Adipocyte (in vitro differentiated cells): ENCODE results near the gene PDCD1.
"Not testable (repeated sequence)": the region's sequence is repeated elsewhere in the genome, so short reads cannot be mapped to it uniquely, and the experiment has no call there.

Experiments
- DNase-seq: peaks from one replicate; pipeline ENCODE4 v3.0.0-alpha.2; 2015; ENCODE audit warnings: low read depth
- H3K27me3 ChIP-seq: replicated peaks from 2 replicates; pipeline ENCODE4 v1.7.0; 2013; ENCODE audit warnings: mild to moderate bottlenecking, low read length, moderate library complexity; ENCODE audit not compliant: control insufficient read depth, insufficient read depth
- H3K36me3 ChIP-seq: 2 replicates; pipeline ENCODE4 v1.7.0; 2013; ENCODE audit warnings: low read length, mild to moderate bottlenecking, moderate library complexity; ENCODE audit not compliant: control insufficient read depth, insufficient read depth, severe bottlenecking
- H3K4me1 ChIP-seq: 2 replicates; pipeline ENCODE4 v1.7.0; 2013; ENCODE audit warnings: mild to moderate bottlenecking, low read length, moderate library complexity; ENCODE audit not compliant: control insufficient read depth, insufficient read depth
- H3K4me3 ChIP-seq: 2 replicates; pipeline ENCODE4 v1.7.0; 2013; ENCODE audit warnings: mild to moderate bottlenecking, low read length, moderate library complexity
- H3K9ac ChIP-seq: 2 replicates; pipeline ENCODE4 v1.7.0; 2013; ENCODE audit warnings: mild to moderate bottlenecking, low read length, moderate library complexity
- H3K9me3 ChIP-seq: 2 replicates; pipeline ENCODE4 v1.7.0; 2013; ENCODE audit warnings: mild to moderate bottlenecking, low read length, moderate library complexity; ENCODE audit not compliant: control insufficient read depth

The PDCD1 gene

DNA sequence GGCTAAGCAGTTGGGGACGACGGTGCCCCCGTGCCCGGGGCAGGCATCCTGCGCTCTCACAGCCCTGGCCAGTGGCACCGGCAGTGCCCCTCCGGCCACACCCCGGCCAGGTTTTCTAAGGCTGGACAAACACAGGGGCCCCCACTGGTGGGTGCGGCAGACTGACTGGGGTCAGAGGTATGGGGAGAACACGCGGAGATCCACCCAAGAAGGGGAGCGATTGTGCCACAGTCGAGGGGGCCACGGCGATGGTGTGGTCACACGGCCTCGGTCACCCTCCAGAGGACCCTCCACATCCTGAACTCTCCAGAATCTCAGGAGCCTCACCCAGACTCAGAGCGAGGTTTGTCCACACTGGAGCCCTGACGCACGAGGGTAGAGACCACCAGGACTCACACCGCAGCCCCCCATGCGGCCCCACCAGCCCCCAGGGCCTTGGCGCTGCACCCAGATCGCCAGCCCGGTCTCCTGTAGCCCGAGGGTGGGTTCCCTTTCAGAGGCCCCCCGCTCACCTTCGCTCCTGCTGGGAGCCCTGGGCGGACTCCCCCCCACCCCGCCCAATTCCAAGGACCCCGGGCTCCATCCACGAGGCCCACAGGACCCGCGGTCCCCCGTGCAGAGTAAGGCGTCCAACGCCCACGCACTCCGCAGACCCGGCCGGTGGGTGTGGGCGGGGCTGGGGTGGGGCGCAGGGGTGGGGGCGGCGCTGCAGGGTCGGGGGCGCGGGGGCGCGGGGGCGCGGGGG lies 15.2 kb downstream of the PDCD1 start:
- no peaks in the 10 kb centered on the region for H3K9me3 ChIP-seq
- H3K4me3 ChIP-seq: no peak overlapping the region
- no peaks in the 10 kb centered on the region for H3K36me3 ChIP-seq
- no peak for DNase-seq
- H3K9ac ChIP-seq: no peak overlapping the region
- H3K27me3 ChIP-seq: peaks cover 13% of the 10 kb centered on the region
- H3K4me1 ChIP-seq: peaks cover 4% of the 10 kb centered on the region

GRCh38 chr2:241842620-241843211 lies 16.0 kb downstream of the PDCD1 start:
- Histone ChIP-seq H3K36me3 (no peaks in the 10 kb centered on the region), H3K4me1 (peaks cover 4% of the 10 kb centered on the region), H3K9ac (no peak overlapping the region), H3K9me3 (no peaks in the 10 kb centered on the region), H3K4me3 (no peak overlapping the region), H3K27me3 (peaks cover 21% of the 10 kb centered on the region)
- no peak for DNase-seq

- Histone ChIP-seq H3K27me3 (peaks cover 28% of the 10 kb centered on the region), H3K4me3 (no peak overlapping the region), H3K9ac (no peak overlapping the region), H3K9me3 (no peaks in the 10 kb centered on the region), H3K36me3 (no peaks in the 10 kb centered on the region), H3K4me1 (peaks cover 4% of the 10 kb centered on the region)
- DNase-seq: no peak
These were observed 16.7 kb downstream of the PDCD1 start for GRCh38 chr2:241842067-241842415.

DNA sequence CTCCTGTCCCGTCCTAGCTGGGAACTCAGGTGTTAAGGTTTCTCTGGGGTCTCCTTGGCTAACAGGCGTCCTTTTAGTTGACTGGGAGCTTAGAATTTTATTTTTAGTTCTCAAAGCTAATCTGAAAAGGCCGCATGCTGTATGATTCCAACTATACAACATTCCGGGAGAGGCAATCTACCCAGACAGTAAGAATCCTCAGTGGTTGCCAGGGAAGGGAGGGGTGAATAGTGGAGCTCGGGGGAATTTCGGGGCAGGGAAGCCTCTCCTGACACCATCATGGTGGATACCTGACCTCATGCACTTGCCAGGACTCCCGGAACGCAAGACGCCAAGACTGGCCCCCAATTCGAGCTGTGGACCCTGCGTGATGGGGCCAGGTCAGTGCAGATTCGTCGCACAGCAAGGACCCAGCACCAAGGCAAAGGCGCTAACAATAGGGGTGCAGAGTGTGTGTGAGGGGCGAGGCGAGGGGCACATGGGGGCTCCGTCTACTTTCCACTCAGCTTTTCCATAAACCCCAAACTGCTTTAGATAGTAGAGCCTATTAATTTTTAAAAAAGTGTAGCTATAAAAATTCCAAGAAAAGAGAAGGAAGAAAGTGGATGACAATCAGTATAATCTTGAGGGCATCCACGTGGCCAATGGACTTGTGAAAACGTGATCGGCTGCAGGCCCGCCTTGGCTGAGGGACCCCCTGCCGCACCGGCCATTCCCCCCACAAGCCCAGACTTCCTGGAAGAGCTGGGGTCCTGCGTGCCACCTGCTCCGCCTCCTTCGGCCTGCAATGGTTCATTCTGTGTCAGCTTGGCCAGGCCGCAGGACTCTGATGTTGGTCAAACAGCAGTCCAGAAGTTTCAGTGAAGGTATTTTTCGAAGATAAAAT lies 17.3 kb downstream of the PDCD1 start:
- peaks cover 4% of the 10 kb centered on the region for H3K4me1 ChIP-seq
- H3K27me3 ChIP-seq: peaks cover 34% of the 10 kb centered on the region
- H3K36me3 ChIP-seq: no peaks in the 10 kb centered on the region
- no peak overlapping the region for H3K9ac ChIP-seq
- H3K9me3 ChIP-seq: no peaks in the 10 kb centered on the region
- DNase-seq: no peak
- no peak overlapping the region for H3K4me3 ChIP-seq

DNA sequence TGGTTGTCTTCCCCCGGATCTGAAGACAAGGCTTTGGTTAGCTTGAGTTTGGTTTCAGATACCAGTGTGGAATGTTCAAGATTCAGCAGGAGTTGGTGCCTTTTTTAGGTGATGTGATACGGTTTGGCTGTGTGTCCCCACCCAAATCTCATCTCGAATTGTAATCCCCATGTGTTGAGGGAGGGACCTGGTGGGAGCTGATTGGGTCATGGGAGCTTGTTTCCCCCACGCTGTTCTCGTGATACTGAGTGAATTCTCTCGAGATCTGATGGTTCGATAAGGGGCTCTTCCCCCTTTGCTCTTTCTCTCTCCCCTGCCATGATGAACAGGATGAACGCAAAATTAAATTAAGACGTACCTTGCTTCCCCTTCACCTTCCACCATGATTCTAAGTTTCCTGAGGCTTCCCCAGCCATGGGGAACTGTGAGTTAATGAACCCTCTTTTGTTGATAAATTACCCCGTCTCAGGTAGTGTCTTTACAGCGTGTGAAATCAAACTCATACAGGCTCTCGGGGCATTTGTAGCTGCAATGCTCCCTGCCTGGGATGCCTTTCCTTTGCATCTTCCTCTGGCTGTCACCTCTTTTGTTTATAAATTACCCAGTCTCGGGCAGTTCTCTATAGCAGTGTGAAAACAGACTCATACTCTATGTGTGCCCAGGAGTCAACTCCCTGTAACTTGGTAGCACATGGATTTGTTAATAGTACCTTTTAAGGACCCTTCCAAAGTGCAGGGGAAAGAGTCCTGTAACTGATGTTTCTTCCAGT lies 21.3 kb downstream of the PDCD1 start:
- Histone ChIP-seq H3K4me3 (no peak overlapping the region), H3K27me3 (peaks cover 40% of the 10 kb centered on the region), H3K36me3 (no peaks in the 10 kb centered on the region), H3K9ac (no peak overlapping the region), H3K9me3 (no peaks in the 10 kb centered on the region), H3K4me1 (no peaks in the 10 kb centered on the region)
- DNase-seq: no peak

DNA sequence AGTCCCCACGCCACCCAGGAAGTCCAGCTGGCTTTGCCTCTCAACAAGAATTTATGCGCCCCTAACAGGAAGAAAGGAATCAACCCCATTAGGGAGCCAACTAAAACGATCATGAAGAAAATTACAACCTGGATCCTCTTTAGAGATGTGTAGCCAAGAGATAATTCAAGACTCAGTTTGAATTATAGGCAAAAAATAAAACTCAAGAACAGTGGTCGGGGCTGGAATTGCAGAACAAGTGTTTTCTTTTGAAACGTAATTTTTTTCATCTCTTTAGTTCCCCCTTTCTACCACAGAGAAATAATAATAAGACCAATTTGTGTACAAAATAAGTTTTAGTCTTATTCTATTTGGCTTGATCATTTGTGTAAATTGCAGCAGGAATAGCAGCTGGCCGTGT lies 22.4 kb downstream of the PDCD1 start:
- Histone ChIP-seq H3K9ac (no peak overlapping the region), H3K9me3 (peaks cover 5% of the 10 kb centered on the region), H3K36me3 (no peaks in the 10 kb centered on the region), H3K4me1 (no peaks in the 10 kb centered on the region), H3K4me3 (no peak overlapping the region), H3K27me3 (peaks cover 46% of the 10 kb centered on the region)
- no peak for DNase-seq

GRCh38 chr2:241835611-241836010 lies 23.1 kb downstream of the PDCD1 start:
- no peak for DNase-seq
- Histone ChIP-seq H3K9me3 (peaks cover 11% of the 10 kb centered on the region), H3K4me1 (no peaks in the 10 kb centered on the region), H3K36me3 (no peaks in the 10 kb centered on the region), H3K27me3 (peaks cover 52% of the 10 kb centered on the region), H3K4me3 (no peak overlapping the region), H3K9ac (no peak overlapping the region)

DNA sequence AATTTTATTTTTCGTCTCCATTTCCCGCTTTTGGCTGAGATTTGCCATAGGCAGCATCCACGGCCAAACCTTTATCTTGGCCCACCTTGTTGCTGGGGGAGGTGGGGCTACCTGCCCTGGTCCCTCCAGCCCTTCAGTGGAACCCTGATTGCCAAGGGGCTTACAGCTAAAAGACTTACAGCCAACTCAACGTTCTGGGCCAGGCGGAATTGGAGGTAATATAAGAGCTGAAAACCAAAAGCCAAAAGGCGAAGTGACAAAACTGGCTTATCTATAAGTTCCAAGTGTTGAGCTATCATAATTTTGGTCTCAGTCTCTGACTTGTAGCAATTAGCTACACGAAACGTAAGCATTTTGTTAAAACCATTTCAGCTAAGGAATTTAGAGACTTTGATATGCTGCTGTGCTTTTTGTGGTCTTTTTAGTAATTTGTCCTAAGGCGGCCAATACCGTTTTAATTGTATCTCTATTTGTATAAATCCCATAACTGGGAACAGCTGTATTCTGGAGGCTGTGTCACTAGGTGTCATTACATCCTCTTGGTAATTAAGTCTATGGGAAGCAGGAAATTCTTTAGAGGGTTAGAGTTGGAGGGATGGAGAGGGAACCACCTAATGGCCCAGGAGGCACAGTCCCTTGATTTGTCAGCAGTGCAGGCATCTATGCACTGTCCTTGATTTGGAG lies 24.0 kb downstream of the PDCD1 start:
- H3K9me3 ChIP-seq: peaks cover 11% of the 10 kb centered on the region
- DNase-seq: no peak
- no peaks in the 10 kb centered on the region for H3K4me1 ChIP-seq
- H3K4me3 ChIP-seq: no peak overlapping the region
- H3K36me3 ChIP-seq: no peaks in the 10 kb centered on the region
- H3K9ac ChIP-seq: no peak overlapping the region
- peaks cover 52% of the 10 kb centered on the region for H3K27me3 ChIP-seq

GRCh38 chr2:241833756-241834526 lies 24.8 kb downstream of the PDCD1 start:
- peaks cover 11% of the 10 kb centered on the region for H3K9me3 ChIP-seq

DNA sequence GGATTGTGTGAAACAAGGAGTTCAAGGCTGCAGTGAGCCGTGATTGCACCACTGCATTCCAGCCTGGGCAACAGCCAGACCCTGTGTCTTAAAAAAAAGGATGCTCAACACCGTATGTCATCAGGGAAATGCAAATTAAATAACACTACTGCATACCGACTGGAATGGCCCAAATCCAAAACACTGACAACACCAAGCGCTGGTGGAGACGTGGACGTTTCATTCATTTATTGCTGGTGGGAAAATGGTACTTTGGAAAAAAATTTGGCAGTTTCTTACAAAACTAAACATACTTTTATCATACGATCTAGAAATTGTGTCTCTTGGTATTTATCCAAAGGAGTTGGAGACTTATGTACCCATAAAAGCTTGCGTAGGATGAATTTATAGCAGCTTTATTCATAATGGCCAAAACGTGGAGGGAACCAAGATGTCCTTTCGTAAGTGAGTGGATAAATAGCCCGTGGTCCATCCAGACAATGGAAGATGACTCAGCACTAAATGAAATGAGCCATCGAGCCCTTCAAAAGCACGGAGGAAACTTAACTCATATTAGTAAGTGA lies 25.5 kb downstream of the PDCD1 start:
- H3K36me3 ChIP-seq: no peaks in the 10 kb centered on the region
- H3K9ac ChIP-seq: no peak overlapping the region
- no peaks in the 10 kb centered on the region for H3K4me1 ChIP-seq
- H3K27me3 ChIP-seq: peaks cover 46% of the 10 kb centered on the region
- no peak for DNase-seq
- H3K4me3 ChIP-seq: no peak overlapping the region
- peaks cover 11% of the 10 kb centered on the region for H3K9me3 ChIP-seq

More at GRCh38 chr2:241833756-241834526, 24.8 kb downstream of the PDCD1 start:
- H3K9ac ChIP-seq, H3K36me3 ChIP-seq, DNase-seq, H3K4me1 ChIP-seq, H3K4me3 ChIP-seq: not testable (repeated sequence)
- peaks cover 52% of the 10 kb centered on the region for H3K27me3 ChIP-seq
